Heart right ventricle (tissue), 16 donors: ENCODE results near the gene TTLL10. TPM values are rescaled to one million over a fixed set of nuclear protein-coding genes. Genes with fewer than 3 reads are reported as not detected.

Experiments used
- ATAC-seq, 8 donors: fragments of 200-7000 bp; cut with Tn5 transposase; one replicate each; pipeline ENCODE4 v1.9.1; 2020; ENCODE audit warnings: mild to moderate bottlenecking in 8 of 8, moderate library complexity in 8 of 8, moderate number of reproducible peaks in 1 of 8
- DNase-seq, 2 donors: peaks; one replicate each; pipeline ENCODE4 v3.0.0-alpha.2; 2020
- H3K27ac ChIP-seq, 10 donors: fragments of 200-600 bp; sonication (generic) in 2 of 10; one replicate each; pipeline versions ENCODE4 v1.5.0 to v1.8.0; 2020 to 2022; ENCODE audit warnings: mild to moderate bottlenecking in 3 of 10
- H3K27me3 ChIP-seq, 7 donors: fragments of 200-600 bp; one replicate each; pipeline ENCODE4 v1.8.0; 2021 to 2022; ENCODE audit warnings: mild to moderate bottlenecking in 2 of 7
- H3K36me3 ChIP-seq, 9 donors: fragments of 200-600 bp; sonication (generic) in 1 of 9; one replicate each; pipeline versions ENCODE4 v1.5.0 to v1.8.0; 2020 to 2022; ENCODE audit warnings: mild to moderate bottlenecking in 2 of 9
- H3K4me1 ChIP-seq, 9 donors: fragments of 200-600 bp; sonication (generic) in 1 of 9; one replicate each; pipeline versions ENCODE4 v1.5.0 to v1.8.0; 2020 to 2022; ENCODE audit warnings: mild to moderate bottlenecking in 4 of 9
- H3K4me3 ChIP-seq, 10 donors: fragments of 200-600 bp; sonication (generic) in 2 of 10; one replicate each; pipeline versions ENCODE4 v1.5.0 to v1.8.0; 2020 to 2022; ENCODE audit warnings: mild to moderate bottlenecking in 7 of 10, moderate library complexity in 2 of 10
- H3K9me3 ChIP-seq, 11 donors: fragments of 200-600 bp in 10 of 11; sonication (generic) in 2 of 11; one replicate each; pipeline versions ENCODE4 v1.5.0 to v1.8.0; 2013 to 2022; ENCODE audit warnings: mild to moderate bottlenecking in 2 of 11, control low read depth in 1 of 11, moderate library complexity in 1 of 11
- WGBS, 2 donors: extraction: QIAGEN DNeasy Blood & Tissue Kit; methylation state at CpG; one replicate each; pipeline ENCODE4 v1.1.7; 2013; ENCODE audit warnings: inconsistent platforms in 1 of 2; 5-methylcytosine and 5-hydroxymethylcytosine counted together
- intact Hi-C, 10 donors: fragments of 100-400 bp; cut with DNase I; formaldehyde crosslinking; loops; one replicate each; pipeline versions ENCODE4 v1.11.1 to v1.14.2; 2022
- polyA plus RNA-seq, 2 donors: library from polyadenylated mRNA; stranded (reverse); fragments of 200-250 nt; gene quantifications; one replicate each; pipeline ENCODE4 v1.2.3, GENCODE V29; 2013
- total RNA-seq, 10 donors: library from RNA; stranded (reverse); fragmentation: NEBNext Ultra II Directional in 3 of 10; extraction: Animal tissue kit (Norgen Biotek cat#: 25700) in 3 of 10; gene quantifications; one replicate each; pipeline versions ENCODE4 v1.2.1 to v1.2.4, GENCODE V29; 2021 to 2023
- TF ChIP-seq, protein P1 (sequence below), 9 donors: fragments of 200-600 bp; sonication (generic) in 2 of 9; IDR thresholded peaks; one replicate each; pipeline versions ENCODE4 v1.5.0 to v1.8.0; 2021 to 2022; ENCODE audit warnings: antibody characterized with exemption in 9 of 9, mild to moderate bottlenecking in 5 of 9, moderate library complexity in 1 of 9
- donor health status: Arrhythmogenic right ventricular cardiomyopathy.
- donor health status: ischemic (EF 13 %, LVEDD 7.1; RV severe dilation, severe dysfunction).
- donor health status: healthy with polysubstance abuse.
- donor health status: DM: no; HTN: yes; CAD: no.
- donor health status: DM: no; HTN: no; CAD: no.
- donor health status: ischemic (EF 25% LVEDD 6.9; RV normal size, moderate dysfunction).
- donor health status: ischemic (EF 25% LVEDD 5.7; RV mildly dilated, moderate dysfunction).
- donor health status: healthy.
- donor health status: DM: yes; HTN: yes; CAD: no.
- donor health status: Ischemic cardiomyopathy.
- donor health status: ischemic (EF 35%, LVEDD 5.7; RV mildly dilated, moderate dysfunction).
- donor health status: nonischemic (EF 11% LVEDD 7.7; RV severe dilation, severe dysfunction).
- donor health status: DM: yes; HTN: yes; CAD: no.
- donor health status: PGD.
- donor health status: ischemic (EF 29% LVEDD 5.4; RV normal size, mild dysfunction).
- donor health status: nonischemic (EF 23%, LVEDD 6.1; RV moderate dilation, normal function).

TTLL10 gene
- total and polyA plus RNA-seq, 12 donors: 0.09 to 0.53 (median 0.26) TPM; not detected in 3

DNA sequence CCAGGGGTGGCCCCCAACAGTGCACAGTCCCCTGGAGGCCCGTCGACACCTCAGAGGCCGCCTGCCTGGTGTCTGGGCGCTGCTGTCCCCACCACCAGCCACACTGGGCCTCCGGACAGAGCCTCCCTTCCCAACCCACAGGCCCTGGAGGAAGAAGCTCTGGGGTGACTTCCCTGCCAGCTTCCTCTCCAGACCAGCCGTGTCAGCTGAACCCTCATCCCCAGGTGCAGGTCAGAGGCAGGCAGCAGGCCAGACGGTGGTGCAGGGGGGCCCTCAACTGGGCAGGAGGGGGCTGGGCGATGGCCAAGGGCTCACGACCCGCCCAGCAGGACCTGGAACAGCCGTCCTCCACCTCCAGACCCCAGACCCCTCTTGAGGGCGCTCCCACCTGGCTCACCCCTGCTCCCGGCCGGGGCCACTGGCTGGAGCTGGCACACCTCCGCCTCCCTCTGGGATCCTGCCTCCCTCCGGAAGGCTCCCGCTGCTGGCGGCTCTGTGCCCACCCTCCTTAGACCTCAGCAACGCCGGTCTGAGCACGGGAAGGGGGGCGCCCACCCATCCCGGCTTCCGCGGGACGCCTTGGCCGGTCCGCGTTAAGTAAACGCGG, 32.2 kb downstream of the TTLL10 start:
- intact Hi-C loops: no loop called here
- DNase-seq: peak in 1 of 2 donors; percentile 11
- no peak for ATAC-seq
- TF ChIP-seq, protein P1, sequence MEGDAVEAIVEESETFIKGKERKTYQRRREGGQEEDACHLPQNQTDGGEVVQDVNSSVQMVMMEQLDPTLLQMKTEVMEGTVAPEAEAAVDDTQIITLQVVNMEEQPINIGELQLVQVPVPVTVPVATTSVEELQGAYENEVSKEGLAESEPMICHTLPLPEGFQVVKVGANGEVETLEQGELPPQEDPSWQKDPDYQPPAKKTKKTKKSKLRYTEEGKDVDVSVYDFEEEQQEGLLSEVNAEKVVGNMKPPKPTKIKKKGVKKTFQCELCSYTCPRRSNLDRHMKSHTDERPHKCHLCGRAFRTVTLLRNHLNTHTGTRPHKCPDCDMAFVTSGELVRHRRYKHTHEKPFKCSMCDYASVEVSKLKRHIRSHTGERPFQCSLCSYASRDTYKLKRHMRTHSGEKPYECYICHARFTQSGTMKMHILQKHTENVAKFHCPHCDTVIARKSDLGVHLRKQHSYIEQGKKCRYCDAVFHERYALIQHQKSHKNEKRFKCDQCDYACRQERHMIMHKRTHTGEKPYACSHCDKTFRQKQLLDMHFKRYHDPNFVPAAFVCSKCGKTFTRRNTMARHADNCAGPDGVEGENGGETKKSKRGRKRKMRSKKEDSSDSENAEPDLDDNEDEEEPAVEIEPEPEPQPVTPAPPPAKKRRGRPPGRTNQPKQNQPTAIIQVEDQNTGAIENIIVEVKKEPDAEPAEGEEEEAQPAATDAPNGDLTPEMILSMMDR (IDR thresholded peaks at IDR 0.05): no peak
- Histone ChIP-seq H3K27ac (peak overlapping the region in 1 of 10 donors; percentile 31), H3K4me1 (peaks cover 2 to 40% (median 26%) of the 10 kb centered on the region in 9 donors), H3K36me3 (peaks cover 0 to 3% (median 0%) of the 10 kb centered on the region in 9 donors), H3K27me3 (peaks cover 13 to 66% (median 40%) of the 10 kb centered on the region in 7 donors), H3K9me3 (no peaks in the 10 kb centered on the region), H3K4me3 (peak overlapping the region in 8 of 10 donors; percentile 10 to 41 (median 36))
- WGBS, 2 donors: 26 to 30% methylated on average over 30 to 31 of the region's 31 CpGs

DNA sequence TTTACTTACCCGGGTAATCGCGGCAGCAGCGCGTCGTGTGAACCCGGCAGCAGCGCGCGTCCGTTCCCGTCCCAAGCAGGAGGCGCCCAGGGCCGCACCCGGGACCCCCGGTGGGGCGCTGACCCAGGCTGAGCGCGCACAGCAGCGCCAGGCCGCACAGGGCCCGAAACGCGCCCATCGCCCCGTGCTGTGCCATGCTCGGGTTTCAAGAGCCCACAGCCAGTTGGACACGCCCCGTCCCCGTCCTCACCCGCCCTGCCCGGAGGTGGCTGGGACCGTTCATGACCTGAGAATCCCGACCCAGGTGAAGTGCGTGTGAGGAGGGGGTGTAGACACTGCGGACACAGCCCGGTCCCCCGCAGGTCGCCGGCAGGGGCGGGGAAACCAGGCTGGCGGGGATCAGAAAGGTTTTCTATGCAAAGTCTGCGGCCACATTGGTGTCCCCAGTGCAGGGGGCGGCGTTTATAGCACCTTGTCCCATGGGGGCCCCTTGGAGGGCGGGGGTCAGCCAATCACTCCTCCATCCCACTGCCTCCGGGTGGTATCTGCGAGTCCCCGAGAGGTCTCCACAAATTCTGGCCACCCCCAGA, 32.8 kb downstream of the TTLL10 start, which contains the start of gene TNFRSF18:
Gene TNFRSF18, minus strand, starts transcription at position 217 of the 590 bp plus-strand sequence. Its CDS starts 21 bp downstream, at position 196.
- Histone ChIP-seq H3K27ac (peak within 1 kb of the TSS in 1 of 10 donors; percentile 31), H3K4me1 (peaks cover 2 to 38% (median 26%) of the 10 kb centered on the region in 9 donors), H3K4me3 (peak within 1 kb of the TSS in 8 of 10 donors; percentile 10 to 41 (median 36)), H3K27me3 (peaks cover 13 to 60% (median 37%) of the 10 kb centered on the region in 7 donors), H3K36me3 (peaks cover 0 to 3% (median 0%) of the 10 kb centered on the region in 9 donors), H3K9me3 (no peaks in the 10 kb centered on the region)
- TF ChIP-seq, protein P1 (IDR thresholded peaks at IDR 0.05): no peak
- 6% methylated on average over 47 to 49 of the region's 49 CpGs for WGBS, 2 donors
- intact Hi-C loops: no loop called here
- DNase-seq (peak in 1 of 2 donors; percentile 20), ATAC-seq (peak in 2 of 8 donors; percentile 16 to 19)

DNA sequence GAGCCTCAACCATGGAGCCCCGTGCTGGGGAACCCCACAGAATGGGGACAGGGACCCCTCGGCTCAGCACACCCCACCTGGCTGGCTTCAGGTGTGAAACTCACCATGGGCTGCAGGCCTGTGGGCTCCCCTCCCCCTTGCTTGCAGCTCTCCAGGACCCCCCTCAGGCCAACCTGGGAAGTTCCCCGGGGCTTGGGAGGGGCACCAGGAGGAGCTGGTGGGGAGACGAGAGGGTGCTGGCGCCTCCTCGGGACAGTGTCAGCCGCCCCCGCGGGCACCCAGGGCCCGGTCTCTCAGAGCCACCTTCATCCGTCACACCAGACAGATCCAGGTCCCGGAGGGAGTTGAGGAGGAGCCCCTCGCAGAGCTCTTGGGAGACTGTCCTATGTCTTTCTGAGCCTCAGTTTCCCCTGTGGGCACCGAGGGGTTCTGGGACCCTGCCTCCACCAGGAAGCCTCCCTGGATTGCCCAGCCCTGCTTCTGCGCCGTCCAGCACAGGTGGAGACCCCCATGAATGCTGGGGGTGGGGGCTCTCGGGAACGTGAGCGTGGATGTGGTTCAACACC, 33.4 kb downstream of the TTLL10 start:
- intact Hi-C loops: no loop called here
- DNase-seq: peak in 1 of 2 donors; percentile 10

DNA sequence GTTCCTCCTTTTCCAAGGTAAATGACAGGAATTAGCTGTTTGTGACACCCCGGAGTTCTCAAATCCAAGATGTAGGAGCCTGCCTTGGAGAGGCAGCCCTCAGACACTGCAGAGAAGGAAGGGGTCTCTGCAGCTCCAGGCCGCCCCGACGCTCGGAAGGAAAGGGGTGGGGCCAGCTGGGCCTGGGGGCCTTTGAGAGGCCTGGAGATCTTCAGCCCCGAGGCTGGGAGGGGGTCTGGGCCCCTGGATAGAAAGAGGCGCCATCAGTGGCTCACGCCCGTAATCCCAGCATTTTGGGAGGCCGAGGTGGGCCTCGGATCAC, 33.9 kb downstream of the TTLL10 start:
- 63 to 67% methylated on average over 10 to 11 of the region's 11 CpGs for WGBS, 2 donors
- no peaks in the 10 kb centered on the region for H3K9me3 ChIP-seq
- DNase-seq (peak in 1 of 2 donors; percentile 10), ATAC-seq (no peak)
- intact Hi-C loops: no loop called here
- H3K27me3 ChIP-seq: peaks cover 13 to 59% (median 36%) of the 10 kb centered on the region in 7 donors
- TF ChIP-seq, protein P1 (IDR thresholded peaks at IDR 0.05): no peak
- peaks cover 2 to 42% (median 30%) of the 10 kb centered on the region in 9 donors for H3K4me1 ChIP-seq
- peaks cover 0 to 3% (median 0%) of the 10 kb centered on the region in 9 donors for H3K36me3 ChIP-seq
- H3K4me3 ChIP-seq: no peak overlapping the region
- no peak overlapping the region for H3K27ac ChIP-seq

More for the DNA sequence above, 33.4 kb downstream of the TTLL10 start:
- peaks cover 2 to 40% (median 30%) of the 10 kb centered on the region in 9 donors for H3K4me1 ChIP-seq
- no peaks in the 10 kb centered on the region for H3K9me3 ChIP-seq
- H3K4me3 ChIP-seq: peak overlapping the region in 1 of 10 donors; percentile 37
- peaks cover 0 to 3% (median 0%) of the 10 kb centered on the region in 9 donors for H3K36me3 ChIP-seq
- 56 to 63% methylated on average over 17 to 19 of the region's 19 CpGs for WGBS, 2 donors
- ATAC-seq: no peak
- peaks cover 13 to 59% (median 36%) of the 10 kb centered on the region in 7 donors for H3K27me3 ChIP-seq
- TF ChIP-seq, protein P1 (IDR thresholded peaks at IDR 0.05): no peak
- H3K27ac ChIP-seq: peak overlapping the region in 1 of 10 donors; percentile 24
